ENCODE results near the gene TMEM37. TPM values are rescaled to one million over a fixed set of nuclear protein-coding genes. Genes with fewer than 3 reads are reported as not detected.
A peak's percentile ranks its signal among the peaks of the same experiment; 100 is the strongest.

TMEM37 gene
- total and polyA plus RNA-seq, 2 of the 13 experiments (the other 11 are each of a cell fraction or from before 2014, with no cell fraction given): 37.7 to 115 TPM

DNA sequence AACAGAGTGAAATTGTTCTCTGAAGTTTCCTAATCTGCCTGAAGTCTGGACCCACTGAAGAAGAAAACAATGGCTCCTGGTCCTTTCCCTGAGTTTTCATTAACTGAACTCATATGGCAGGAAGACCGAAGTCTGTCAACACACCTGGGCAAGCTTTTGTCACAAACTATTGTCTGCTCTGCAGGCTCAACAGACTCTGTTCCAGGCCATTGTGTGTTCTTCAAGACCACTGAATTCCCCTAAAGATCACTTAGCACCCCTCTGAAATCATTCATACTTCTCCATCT lies 6.6 kb upstream of the TMEM37 start:
- CTCF ChIA-PET (ENCODE audit: low intra/inter-chr PET ratio, low total read pairs): no interaction called here
- BruUV-seq (replicated peaks): no TSS peak
- no peaks in the 10 kb centered on the region for H4K20me1 ChIP-seq (ENCODE audit: insufficient read depth, low read length)
- H3K4me1 ChIP-seq (ENCODE audit: insufficient read depth, low read length): peaks cover 94% of the 10 kb centered on the region
- H3K4me3 ChIP-seq (replicated peaks in 1 of 3; ENCODE audit: insufficient read depth in 1 of 3, low read depth in 2 of 3, low read length in 3 of 3): peak overlapping the region; percentile 10 to 67 (median 26); a peak in 4 of 6 replicates
- FAIRE-seq (peak; percentile 72), DNase-seq (ENCODE audit: low spot score) (peak; percentile 83), ATAC-seq (peak; percentile 2; the same call in 2 of the 3 replicates)
- peak overlapping the region; percentile 97 for H3K4me2 ChIP-seq (ENCODE audit: low read depth, low read length)
- intact Hi-C loops (cut with micrococcal nuclease; ENCODE audit: unreplicated experiment) (no loop called here), in situ Hi-C loops (cut with HindIII; ENCODE audit: extremely low pct_ligation_motif_present, low pct_unique_long_range_greater_than_20kb) (no loop called here)
- POLR2A ChIA-PET: interaction anchor here (0.7 to 1.7 kb wide), 6 partner anchors 8 to 36 kb away, joined by 3 to 7 read pairs (median 4); no protein-coding TSS in a partner anchor
- peak overlapping the region; percentile 45 for H3K27ac ChIP-seq (ENCODE audit: extremely low read length, insufficient read depth, low read length)
- no peaks in the 10 kb centered on the region for H3K36me3 ChIP-seq (replicated peaks in 1 of 2; ENCODE audit: control insufficient read depth in 1 of 2, insufficient read depth in 2 of 2, low read length in 2 of 2)
- peak overlapping the region; percentile 36 for H3K9ac ChIP-seq (ENCODE audit: insufficient read depth, low read depth, low read length)
- H3K79me2 ChIP-seq (ENCODE audit: insufficient read depth, low read length): no peaks in the 10 kb centered on the region
- no peak overlapping the region for H2AFZ ChIP-seq (ENCODE audit: low read length)
- 8% methylated on average over 1 of the region's 1 CpG for WGBS (ENCODE audit: low lambda C conversion rate)
- H3K9me3 ChIP-seq (ENCODE audit: low read length): peaks cover 12% of the 10 kb centered on the region
- H3K27me3 ChIP-seq (ENCODE audit: control insufficient read depth in 1 of 2, insufficient read depth in 2 of 2, low read length in 2 of 2): no peaks in the 10 kb centered on the region; a peak in 2 of 5 replicates
- TF ChIP-seq EP300 (IDR thresholded peaks at IDR 0.05; ENCODE audit: low read depth in 2 of 2, low read length in 2 of 2) (peak in 1 of 2 experiments; percentile 74; a peak in 2 of 4 replicates), EP300 (CRISPR knock-in tag; IDR thresholded peaks at IDR 0.05; ENCODE audit: borderline replicate concordance) (no peak), SOX6 (IDR thresholded peaks at IDR 0.05) (no peak), SOX6 (CRISPR knock-in tag; IDR thresholded peaks at IDR 0.05) (peak; percentile 84), HMG20A (CRISPR knock-in tag; IDR thresholded peaks at IDR 0.05; ENCODE audit: borderline replicate concordance) (peak; percentile 42; the same call in 1 of the 2 replicates), HNF4G (IDR thresholded peaks at IDR 0.05; ENCODE audit: borderline replicate concordance, low read depth, low read length) (peak; percentile 28; the same call in 1 of the 2 replicates), HNF4G (CRISPR knock-in tag; IDR thresholded peaks at IDR 0.05; ENCODE audit: borderline replicate concordance, low read depth) (no peak), SAP130 (CRISPR knock-in tag; IDR thresholded peaks at IDR 0.05; ENCODE audit: low read depth) (peak; percentile 38; the same call in 1 of the 2 replicates), HOXD1 (CRISPR knock-in tag; IDR thresholded peaks at IDR 0.05) (no peak), ZKSCAN8 (CRISPR knock-in tag; IDR thresholded peaks at IDR 0.05; ENCODE audit: borderline replicate concordance) (0 out of 2 replicates have a peak, but pooled peaks have one; percentile 60), YY1 (IDR thresholded peaks at IDR 0.05; ENCODE audit: insufficient read depth, insufficient replicate concordance, low read depth, low read length) (peak; percentile 28), GATAD2A (CRISPR knock-in tag; IDR thresholded peaks at IDR 0.05) (peak; percentile 68; the same call in 1 of the 2 replicates), KLF11 (CRISPR knock-in tag; IDR thresholded peaks at IDR 0.05) (no peak), PAXIP1 (CRISPR knock-in tag; conservative IDR thresholded peaks at IDR 0.05) (0 out of 2 replicates have a peak, but pooled peaks have one; percentile 14), FOXO1 (CRISPR knock-in tag; IDR thresholded peaks at IDR 0.05) (peak; percentile 22; the same call in 1 of the 2 replicates), ISL2 (CRISPR knock-in tag; IDR thresholded peaks at IDR 0.05) (0 out of 2 replicates have a peak, but pooled peaks have one; percentile 18), FOXA1 (IDR thresholded peaks at IDR 0.05) (no peak), FOXA1 (CRISPR knock-in tag; IDR thresholded peaks at IDR 0.05) (peak; percentile 32; the same call in 1 of the 2 replicates)
- TF ChIP-seq, protein P1, sequence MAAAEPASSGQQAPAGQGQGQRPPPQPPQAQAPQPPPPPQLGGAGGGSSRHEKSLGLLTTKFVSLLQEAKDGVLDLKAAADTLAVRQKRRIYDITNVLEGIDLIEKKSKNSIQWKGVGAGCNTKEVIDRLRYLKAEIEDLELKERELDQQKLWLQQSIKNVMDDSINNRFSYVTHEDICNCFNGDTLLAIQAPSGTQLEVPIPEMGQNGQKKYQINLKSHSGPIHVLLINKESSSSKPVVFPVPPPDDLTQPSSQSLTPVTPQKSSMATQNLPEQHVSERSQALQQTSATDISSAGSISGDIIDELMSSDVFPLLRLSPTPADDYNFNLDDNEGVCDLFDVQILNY (CRISPR knock-in tag; conservative IDR thresholded peaks at IDR 0.05): no peak
- TF ChIP-seq, protein P2, sequence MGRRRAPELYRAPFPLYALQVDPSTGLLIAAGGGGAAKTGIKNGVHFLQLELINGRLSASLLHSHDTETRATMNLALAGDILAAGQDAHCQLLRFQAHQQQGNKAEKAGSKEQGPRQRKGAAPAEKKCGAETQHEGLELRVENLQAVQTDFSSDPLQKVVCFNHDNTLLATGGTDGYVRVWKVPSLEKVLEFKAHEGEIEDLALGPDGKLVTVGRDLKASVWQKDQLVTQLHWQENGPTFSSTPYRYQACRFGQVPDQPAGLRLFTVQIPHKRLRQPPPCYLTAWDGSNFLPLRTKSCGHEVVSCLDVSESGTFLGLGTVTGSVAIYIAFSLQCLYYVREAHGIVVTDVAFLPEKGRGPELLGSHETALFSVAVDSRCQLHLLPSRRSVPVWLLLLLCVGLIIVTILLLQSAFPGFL (CRISPR knock-in tag; IDR thresholded peaks at IDR 0.05): no peak
- TF ChIP-seq, protein P3, sequence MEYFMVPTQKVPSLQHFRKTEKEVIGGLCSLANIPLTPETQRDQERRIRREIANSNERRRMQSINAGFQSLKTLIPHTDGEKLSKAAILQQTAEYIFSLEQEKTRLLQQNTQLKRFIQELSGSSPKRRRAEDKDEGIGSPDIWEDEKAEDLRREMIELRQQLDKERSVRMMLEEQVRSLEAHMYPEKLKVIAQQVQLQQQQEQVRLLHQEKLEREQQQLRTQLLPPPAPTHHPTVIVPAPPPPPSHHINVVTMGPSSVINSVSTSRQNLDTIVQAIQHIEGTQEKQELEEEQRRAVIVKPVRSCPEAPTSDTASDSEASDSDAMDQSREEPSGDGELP (IDR thresholded peaks at IDR 0.05; ENCODE audit: borderline replicate concordance, low read depth): peak; percentile 73; the same call in 1 of the 2 replicates

All from HepG2 (cell line).